DND-41 (cell line): ENCODE data around the gene SFXN2.

ENCODE experiments used
- EZH2 ChIP-seq: IDR thresholded peaks from 3 replicates; pipeline ENCODE4 v1.6.1; 2012; ENCODE audit warnings: borderline replicate concordance, low read depth, mild to moderate bottlenecking, moderate library complexity, low read length, inconsistent platforms; ENCODE audit not compliant: severe bottlenecking
- TF ChIP-seq, protein P1 (sequence below): IDR thresholded peaks from 2 replicates; pipeline ENCODE4 v1.5.1; 2012; ENCODE audit warnings: borderline replicate concordance, low read length, moderate library complexity, mild to moderate bottlenecking; ENCODE audit not compliant: poor library complexity, severe bottlenecking; ENCODE audit errors: extremely low read depth

- TF ChIP-seq, protein P1, sequence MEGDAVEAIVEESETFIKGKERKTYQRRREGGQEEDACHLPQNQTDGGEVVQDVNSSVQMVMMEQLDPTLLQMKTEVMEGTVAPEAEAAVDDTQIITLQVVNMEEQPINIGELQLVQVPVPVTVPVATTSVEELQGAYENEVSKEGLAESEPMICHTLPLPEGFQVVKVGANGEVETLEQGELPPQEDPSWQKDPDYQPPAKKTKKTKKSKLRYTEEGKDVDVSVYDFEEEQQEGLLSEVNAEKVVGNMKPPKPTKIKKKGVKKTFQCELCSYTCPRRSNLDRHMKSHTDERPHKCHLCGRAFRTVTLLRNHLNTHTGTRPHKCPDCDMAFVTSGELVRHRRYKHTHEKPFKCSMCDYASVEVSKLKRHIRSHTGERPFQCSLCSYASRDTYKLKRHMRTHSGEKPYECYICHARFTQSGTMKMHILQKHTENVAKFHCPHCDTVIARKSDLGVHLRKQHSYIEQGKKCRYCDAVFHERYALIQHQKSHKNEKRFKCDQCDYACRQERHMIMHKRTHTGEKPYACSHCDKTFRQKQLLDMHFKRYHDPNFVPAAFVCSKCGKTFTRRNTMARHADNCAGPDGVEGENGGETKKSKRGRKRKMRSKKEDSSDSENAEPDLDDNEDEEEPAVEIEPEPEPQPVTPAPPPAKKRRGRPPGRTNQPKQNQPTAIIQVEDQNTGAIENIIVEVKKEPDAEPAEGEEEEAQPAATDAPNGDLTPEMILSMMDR: no peak
- TF ChIP-seq EZH2: no peak
These were observed 17.7 kb upstream of the SFXN2 start for GRCh38 chr10:102696736-102697135.
